Activated naive CD4-positive, alpha-beta T cell treated with Interleukin-2 at 50 U/mL for 16 hours (primary cell): ENCODE measurements around the gene ADCY5.

Source experiments
- DNase-seq: peaks from one replicate; pipeline ENCODE4 v3.0.0-alpha.2; 2020

Gene ADCY5

GRCh38 chr3:123457841-123458240, 9.0 kb upstream of the ADCY5 start:
- no peak for DNase-seq

GRCh38 chr3:123453675-123454074, 4.8 kb upstream of the ADCY5 start:
- no peak for DNase-seq

GRCh38 chr3:123451186-123451585, 2.3 kb upstream of the ADCY5 start:
- no peak for DNase-seq

GRCh38 chr3:123449997-123450604, 1.2 kb upstream of the ADCY5 start:
- no peak for DNase-seq

- no peak for DNase-seq
These were observed 459 bp upstream of the ADCY5 start for GRCh38 chr3:123449102-123449996.

GRCh38 chr3:123447749-123448517, 957 bp downstream of the ADCY5 start:
- peak; percentile 38 for DNase-seq

- DNase-seq: no peak
These were observed 1.5 kb downstream of the ADCY5 start for GRCh38 chr3:123447416-123447748.

GRCh38 chr3:123446610-123447109, 2.2 kb downstream of the ADCY5 start:
- no peak for DNase-seq

- no peak for DNase-seq
These were observed 2.7 kb downstream of the ADCY5 start for GRCh38 chr3:123446210-123446609.

- no peak for DNase-seq
These were observed 3.2 kb downstream of the ADCY5 start for GRCh38 chr3:123445702-123446101.

GRCh38 chr3:123444744-123445143, 4.1 kb downstream of the ADCY5 start:
- DNase-seq: no peak

GRCh38 chr3:123444023-123444422, 4.9 kb downstream of the ADCY5 start:
- DNase-seq: no peak

- no peak for DNase-seq
These were observed 6.0 kb downstream of the ADCY5 start for GRCh38 chr3:123442908-123443307.

GRCh38 chr3:123442125-123442524, 6.8 kb downstream of the ADCY5 start:
- no peak for DNase-seq

- no peak for DNase-seq
These were observed 8.9 kb downstream of the ADCY5 start for GRCh38 chr3:123439806-123440580.

- no peak for DNase-seq
These were observed 15.9 kb downstream of the ADCY5 start for GRCh38 chr3:123432832-123433523.

GRCh38 chr3:123431658-123432324, 17.1 kb downstream of the ADCY5 start:
- no peak for DNase-seq

GRCh38 chr3:123431007-123431657, 17.8 kb downstream of the ADCY5 start:
- no peak for DNase-seq

GRCh38 chr3:123430266-123430665, 18.6 kb downstream of the ADCY5 start:
- DNase-seq: no peak

- no peak for DNase-seq
These were observed 19.3 kb downstream of the ADCY5 start for GRCh38 chr3:123429362-123430125.
